Measurements from ENCODE around the gene RINL.

Gene RINL

GRCh38 chr19:38843175-38843758 lies 34.8 kb downstream of the RINL start:
- Histone ChIP-seq H2AFZ (ENCODE audit: low read length) (no peak overlapping the region), H3K4ac (ENCODE audit: low read length) (no peak overlapping the region), H2BK15ac (ENCODE audit: low read length) (no peak overlapping the region), H3K9ac (ENCODE audit: low read depth, low read length, poor library complexity) (no peak overlapping the region), H3K23ac (ENCODE audit: low read depth, low read length, poor library complexity) (no peak overlapping the region), H2BK12ac (ENCODE audit: low read length) (no peak overlapping the region), H2BK120ac (ENCODE audit: low read depth, low read length) (no peak overlapping the region), H2BK5ac (ENCODE audit: low read length) (peak overlapping the region; percentile 13), H4K91ac (ENCODE audit: low read depth, low read length, poor library complexity) (no peak overlapping the region), H3K27me3 (ENCODE audit: control insufficient read depth in 3 of 3, insufficient read depth in 3 of 3, low read depth in 1 of 3, low read length in 3 of 3) (no peaks in the 10 kb centered on the region), H3K4me2 (ENCODE audit: insufficient read depth, low read length, poor library complexity, severe bottlenecking) (no peak overlapping the region), H3K79me1 (ENCODE audit: low read depth, low read length) (peaks cover 12% of the 10 kb centered on the region), H3K9me3 (replicated peaks in 1 of 2; ENCODE audit: control insufficient read depth in 2 of 2, insufficient read depth in 1 of 2, low read depth in 1 of 2, low read length in 2 of 2) (no peaks in the 10 kb centered on the region), H3K36me3 (replicated peaks in 1 of 2; ENCODE audit: control insufficient read depth in 2 of 2, insufficient read depth in 2 of 2, low read length in 2 of 2) (peaks cover 83 to 100% of the 10 kb centered on the region in 2 donors), H2AK5ac (ENCODE audit: low read depth, low read length) (no peak overlapping the region), H3K18ac (ENCODE audit: low read length) (no peak overlapping the region), H3K4me3 (ENCODE audit: low read length in 2 of 2) (no peak overlapping the region), H4K8ac (ENCODE audit: low read depth, low read length) (no peak overlapping the region), H3K27ac (replicated peaks; ENCODE audit: low read length) (no peak overlapping the region), H3K4me1 (ENCODE audit: control insufficient read depth in 2 of 2, insufficient read depth in 1 of 2, low read depth in 1 of 2, low read length in 2 of 2) (peaks cover 3 to 5% of the 10 kb centered on the region in 2 donors), H3K14ac (ENCODE audit: low read length) (no peak overlapping the region)
- no CpG with 5 or more reads among the region's 9 CpGs for WGBS, 2 donors (ENCODE audit: extremely low coverage in 2 of 2, insufficient read length in 2 of 2, insufficient replicate concordance in 1 of 2)
- no peak for DNase-seq (ENCODE audit: low spot score)

GRCh38 chr19:38842439-38843174 lies 35.5 kb downstream of the RINL start:
- no peak overlapping the region for H2BK12ac ChIP-seq (ENCODE audit: low read length)
- no peaks in the 10 kb centered on the region for H3K9me3 ChIP-seq (replicated peaks in 1 of 2; ENCODE audit: control insufficient read depth in 2 of 2, insufficient read depth in 1 of 2, low read depth in 1 of 2, low read length in 2 of 2)
- no peak for DNase-seq (ENCODE audit: low spot score)
- peaks cover 87 to 100% of the 10 kb centered on the region in 2 donors for H3K36me3 ChIP-seq (replicated peaks in 1 of 2; ENCODE audit: control insufficient read depth in 2 of 2, insufficient read depth in 2 of 2, low read length in 2 of 2)
- no peak overlapping the region for H3K4me2 ChIP-seq (ENCODE audit: insufficient read depth, low read length, poor library complexity, severe bottlenecking)
- no CpG with 5 or more reads among the region's 17 CpGs for WGBS, 2 donors (ENCODE audit: extremely low coverage in 2 of 2, insufficient read length in 2 of 2, insufficient replicate concordance in 1 of 2)
- H2BK15ac ChIP-seq (ENCODE audit: low read length) = no peak overlapping the region
- H2AFZ ChIP-seq (ENCODE audit: low read length) = no peak overlapping the region
- no peak overlapping the region for H4K91ac ChIP-seq (ENCODE audit: low read depth, low read length, poor library complexity)
- no peak overlapping the region for H3K4ac ChIP-seq (ENCODE audit: low read length)
- H3K79me1 ChIP-seq (ENCODE audit: low read depth, low read length) = peaks cover 10% of the 10 kb centered on the region
- H3K18ac ChIP-seq (ENCODE audit: low read length) = no peak overlapping the region
- peak overlapping the region; percentile 6 for H3K27ac ChIP-seq (replicated peaks; ENCODE audit: low read length)
- H2BK120ac ChIP-seq (ENCODE audit: low read depth, low read length) = no peak overlapping the region
- H3K14ac ChIP-seq (ENCODE audit: low read length) = no peak overlapping the region
- peaks cover 0 to 2% of the 10 kb centered on the region in 2 donors for H3K4me1 ChIP-seq (ENCODE audit: control insufficient read depth in 2 of 2, insufficient read depth in 1 of 2, low read depth in 1 of 2, low read length in 2 of 2)
- H3K27me3 ChIP-seq (ENCODE audit: control insufficient read depth in 3 of 3, insufficient read depth in 3 of 3, low read depth in 1 of 3, low read length in 3 of 3) = no peaks in the 10 kb centered on the region
- H3K4me3 ChIP-seq (ENCODE audit: low read length in 2 of 2) = no peak overlapping the region
- peak overlapping the region; percentile 52 for H3K9ac ChIP-seq (ENCODE audit: low read depth, low read length, poor library complexity)
- no peak overlapping the region for H4K8ac ChIP-seq (ENCODE audit: low read depth, low read length)
- no peak overlapping the region for H3K23ac ChIP-seq (ENCODE audit: low read depth, low read length, poor library complexity)
- H2AK5ac ChIP-seq (ENCODE audit: low read depth, low read length) = no peak overlapping the region
- H2BK5ac ChIP-seq (ENCODE audit: low read length) = peak overlapping the region; percentile 13

GRCh38 chr19:38841787-38842438 lies 36.2 kb downstream of the RINL start:
- no peak overlapping the region for H3K4me3 ChIP-seq (ENCODE audit: low read length in 2 of 2)
- H2BK5ac ChIP-seq (ENCODE audit: low read length) = no peak overlapping the region
- no peak overlapping the region for H2BK120ac ChIP-seq (ENCODE audit: low read depth, low read length)
- no peak for DNase-seq (ENCODE audit: low spot score)
- peaks cover 0 to 2% of the 10 kb centered on the region in 2 donors for H3K4me1 ChIP-seq (ENCODE audit: control insufficient read depth in 2 of 2, insufficient read depth in 1 of 2, low read depth in 1 of 2, low read length in 2 of 2)
- no peak overlapping the region for H3K18ac ChIP-seq (ENCODE audit: low read length)
- H3K36me3 ChIP-seq (replicated peaks in 1 of 2; ENCODE audit: control insufficient read depth in 2 of 2, insufficient read depth in 2 of 2, low read length in 2 of 2) = peaks cover 87 to 100% of the 10 kb centered on the region in 2 donors
- H3K79me1 ChIP-seq (ENCODE audit: low read depth, low read length) = peaks cover 9% of the 10 kb centered on the region
- no peaks in the 10 kb centered on the region for H3K27me3 ChIP-seq (ENCODE audit: control insufficient read depth in 3 of 3, insufficient read depth in 3 of 3, low read depth in 1 of 3, low read length in 3 of 3)
- H3K27ac ChIP-seq (replicated peaks; ENCODE audit: low read length) = no peak overlapping the region
- no peak overlapping the region for H2BK12ac ChIP-seq (ENCODE audit: low read length)
- H3K4me2 ChIP-seq (ENCODE audit: insufficient read depth, low read length, poor library complexity, severe bottlenecking) = no peak overlapping the region
- no peak overlapping the region for H3K14ac ChIP-seq (ENCODE audit: low read length)
- no peak overlapping the region for H3K9ac ChIP-seq (ENCODE audit: low read depth, low read length, poor library complexity)
- H2AK5ac ChIP-seq (ENCODE audit: low read depth, low read length) = no peak overlapping the region
- H4K8ac ChIP-seq (ENCODE audit: low read depth, low read length) = no peak overlapping the region
- H4K91ac ChIP-seq (ENCODE audit: low read depth, low read length, poor library complexity) = no peak overlapping the region
- H3K4ac ChIP-seq (ENCODE audit: low read length) = no peak overlapping the region
- H3K23ac ChIP-seq (ENCODE audit: low read depth, low read length, poor library complexity) = no peak overlapping the region
- H2AFZ ChIP-seq (ENCODE audit: low read length) = no peak overlapping the region
- H2BK15ac ChIP-seq (ENCODE audit: low read length) = no peak overlapping the region
- no CpG with 5 or more reads among the region's 19 CpGs for WGBS, 2 donors (ENCODE audit: extremely low coverage in 2 of 2, insufficient read length in 2 of 2, insufficient replicate concordance in 1 of 2)
- H3K9me3 ChIP-seq (replicated peaks in 1 of 2; ENCODE audit: control insufficient read depth in 2 of 2, insufficient read depth in 1 of 2, low read depth in 1 of 2, low read length in 2 of 2) = no peaks in the 10 kb centered on the region

DNA sequence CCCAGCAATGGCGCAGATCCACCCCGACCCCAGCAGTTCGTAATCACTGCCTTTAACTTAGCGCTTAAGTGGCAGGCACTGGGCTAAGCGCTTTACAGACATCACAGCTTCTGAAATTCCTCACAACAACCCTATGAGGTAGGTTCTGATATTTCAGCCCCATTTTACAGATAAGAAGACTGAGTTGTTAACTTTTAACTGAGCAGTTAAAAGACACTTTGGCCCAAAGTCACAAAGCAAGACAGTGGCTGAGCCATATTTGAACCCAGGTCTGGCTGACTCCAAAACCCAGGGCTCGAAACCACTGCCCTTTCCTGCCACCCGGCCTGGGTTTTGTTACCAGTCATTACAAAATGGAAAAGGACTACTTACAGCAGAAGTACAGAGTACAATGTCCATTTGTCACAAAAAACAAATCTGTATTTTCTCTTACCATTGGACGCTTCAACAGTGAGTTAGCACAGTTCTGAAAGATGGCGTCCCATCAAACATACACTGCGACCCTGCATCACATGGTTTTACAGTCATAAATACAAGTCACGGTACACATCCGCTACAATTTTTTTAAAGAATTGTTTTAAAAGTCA lies 36.8 kb downstream of the RINL start:
- Histone ChIP-seq H2AFZ (ENCODE audit: low read length) (no peak overlapping the region), H3K23ac (ENCODE audit: low read depth, low read length, poor library complexity) (no peak overlapping the region), H3K4ac (ENCODE audit: low read length) (no peak overlapping the region), H2BK12ac (ENCODE audit: low read length) (no peak overlapping the region), H4K91ac (ENCODE audit: low read depth, low read length, poor library complexity) (no peak overlapping the region), H2AK5ac (ENCODE audit: low read depth, low read length) (no peak overlapping the region), H2BK15ac (ENCODE audit: low read length) (no peak overlapping the region), H2BK120ac (ENCODE audit: low read depth, low read length) (no peak overlapping the region), H3K4me2 (ENCODE audit: insufficient read depth, low read length, poor library complexity, severe bottlenecking) (no peak overlapping the region), H3K18ac (ENCODE audit: low read length) (no peak overlapping the region), H2BK5ac (ENCODE audit: low read length) (no peak overlapping the region), H3K27me3 (ENCODE audit: control insufficient read depth in 3 of 3, insufficient read depth in 3 of 3, low read depth in 1 of 3, low read length in 3 of 3) (no peaks in the 10 kb centered on the region), H3K27ac (replicated peaks; ENCODE audit: low read length) (no peak overlapping the region), H3K9ac (ENCODE audit: low read depth, low read length, poor library complexity) (no peak overlapping the region), H4K8ac (ENCODE audit: low read depth, low read length) (no peak overlapping the region), H3K9me3 (replicated peaks in 1 of 2; ENCODE audit: control insufficient read depth in 2 of 2, insufficient read depth in 1 of 2, low read depth in 1 of 2, low read length in 2 of 2) (no peaks in the 10 kb centered on the region), H3K14ac (ENCODE audit: low read length) (no peak overlapping the region), H3K4me3 (ENCODE audit: low read length in 2 of 2) (no peak overlapping the region), H3K4me1 (ENCODE audit: control insufficient read depth in 2 of 2, insufficient read depth in 1 of 2, low read depth in 1 of 2, low read length in 2 of 2) (peaks cover 0 to 2% of the 10 kb centered on the region in 2 donors), H3K79me1 (ENCODE audit: low read depth, low read length) (peaks cover 8% of the 10 kb centered on the region), H3K36me3 (replicated peaks in 1 of 2; ENCODE audit: control insufficient read depth in 2 of 2, insufficient read depth in 2 of 2, low read length in 2 of 2) (peaks cover 89 to 100% of the 10 kb centered on the region in 2 donors)
- DNase-seq (ENCODE audit: low spot score) = no peak
- WGBS, 2 donors (ENCODE audit: extremely low coverage in 2 of 2, insufficient read length in 2 of 2, insufficient replicate concordance in 1 of 2) = no CpG with 5 or more reads among the region's 12 CpGs

Data from neuronal stem cell (in vitro differentiated cells).